ENCODE measurements around the gene KLC3.

DNA sequence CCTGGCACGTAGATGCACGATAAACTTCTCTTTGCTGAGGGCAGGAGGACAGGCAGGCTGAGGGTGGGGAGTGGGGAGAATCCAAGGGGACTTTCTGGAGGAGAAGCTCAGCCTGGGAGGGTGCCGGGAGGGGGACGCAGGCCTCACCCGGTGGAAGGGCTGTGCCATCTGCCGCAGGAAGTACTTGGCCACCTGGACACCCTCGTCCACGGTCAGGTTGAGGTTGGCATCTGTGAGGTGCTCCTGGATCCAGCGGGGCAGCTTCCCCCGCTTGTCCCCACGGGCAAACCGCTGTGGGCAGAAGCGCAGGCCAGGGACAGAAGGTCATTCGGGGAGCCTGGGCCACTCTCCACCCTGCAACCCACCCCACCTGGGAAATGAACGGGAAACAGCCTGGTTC, 11.5 kb downstream of the KLC3 start:
- TF ChIP-seq POLR2A (IDR thresholded peaks at IDR 0.05; ENCODE audit: low read length) (no peak), GATA1 (IDR thresholded peaks at IDR 0.05; ENCODE audit: low read depth, low read length) (no peak)

Measured in erythroblast (primary cell).